Embryonic facial prominence (tissue), 1 donor: Measurements from ENCODE around the gene UCP2.
A peak's percentile ranks its signal among the peaks of the same experiment; 100 is the strongest.
"Not testable (repeated sequence)": the region's sequence is repeated elsewhere in the genome, so short reads cannot be mapped to it uniquely, and the experiment has no call there.

Source experiments
- DNase-seq: peaks from one replicate; pipeline ENCODE4 v3.0.0-alpha.2; 2016; ENCODE audit errors: extremely low spot score

The UCP2 gene

GRCh38 chr11:73995731-73996130 lies 13.1 kb upstream of the UCP2 start:
- DNase-seq: no peak

GRCh38 chr11:73995247-73995646 lies 12.6 kb upstream of the UCP2 start:
- no peak for DNase-seq

DNA sequence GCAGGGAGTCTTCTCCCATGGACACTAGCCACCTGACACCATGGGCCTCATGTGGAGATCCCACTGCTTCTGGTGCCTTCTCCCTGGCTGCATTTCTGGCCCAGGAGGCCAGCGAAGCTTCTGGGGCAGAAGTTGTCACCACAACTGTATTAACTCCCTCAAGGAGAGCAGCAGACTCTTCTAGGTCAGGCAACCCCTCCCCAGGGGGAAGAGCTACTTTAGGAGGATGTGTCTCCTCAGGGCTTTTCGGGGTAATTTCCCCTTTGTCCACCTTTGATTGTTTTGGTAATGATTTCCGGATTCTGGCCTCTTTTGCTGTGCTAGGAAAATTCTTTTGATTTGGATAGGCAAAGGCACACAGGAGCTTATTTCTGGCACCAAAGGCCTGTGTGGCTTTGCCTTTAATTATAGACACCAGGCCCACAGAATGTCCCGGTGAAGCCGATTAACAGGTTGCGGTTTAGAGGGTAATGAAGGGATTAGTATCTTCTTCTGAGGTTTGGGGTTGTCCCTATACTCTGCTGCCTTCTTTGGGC lies 8.9 kb upstream of the UCP2 start:
- no peak for DNase-seq

DNA sequence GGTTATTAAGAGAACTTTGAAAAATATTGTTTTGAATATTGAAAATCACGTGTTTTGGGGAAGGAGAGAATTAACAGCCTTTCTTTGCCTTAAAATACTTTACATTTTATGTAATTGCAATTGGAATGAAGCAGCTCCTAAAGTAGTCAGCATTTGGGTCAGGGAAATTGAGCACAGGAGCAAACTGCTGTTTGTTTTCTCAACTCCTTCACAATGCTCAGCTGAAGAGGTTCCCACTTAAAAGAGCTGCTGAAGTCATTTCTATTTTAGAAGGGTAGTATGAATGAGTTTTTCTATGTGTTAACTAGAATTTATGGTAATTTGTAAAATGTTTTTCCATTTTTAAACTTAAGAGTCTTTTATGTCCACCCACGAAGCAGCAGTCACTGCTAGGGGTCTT lies 8.1 kb upstream of the UCP2 start:
- DNase-seq: no peak

DNA sequence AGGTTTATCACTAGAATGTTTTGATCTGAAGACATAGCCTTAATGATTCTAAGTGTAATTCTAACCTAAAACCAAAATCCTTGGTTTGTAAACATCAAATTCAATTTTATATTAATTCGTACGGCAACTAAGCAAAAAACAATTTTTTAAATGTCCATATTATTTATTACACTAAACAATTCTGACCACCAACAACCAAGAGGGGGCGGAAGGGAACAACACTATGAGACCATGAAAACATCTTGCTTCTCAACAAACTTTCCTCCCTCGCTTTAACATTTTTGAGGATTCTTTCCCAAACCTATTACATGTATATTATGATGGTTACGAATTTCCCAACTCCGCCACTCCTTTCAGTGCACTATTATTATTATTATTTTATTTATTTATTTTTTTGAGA lies 6.5 kb upstream of the UCP2 start:
- no peak for DNase-seq

DNA sequence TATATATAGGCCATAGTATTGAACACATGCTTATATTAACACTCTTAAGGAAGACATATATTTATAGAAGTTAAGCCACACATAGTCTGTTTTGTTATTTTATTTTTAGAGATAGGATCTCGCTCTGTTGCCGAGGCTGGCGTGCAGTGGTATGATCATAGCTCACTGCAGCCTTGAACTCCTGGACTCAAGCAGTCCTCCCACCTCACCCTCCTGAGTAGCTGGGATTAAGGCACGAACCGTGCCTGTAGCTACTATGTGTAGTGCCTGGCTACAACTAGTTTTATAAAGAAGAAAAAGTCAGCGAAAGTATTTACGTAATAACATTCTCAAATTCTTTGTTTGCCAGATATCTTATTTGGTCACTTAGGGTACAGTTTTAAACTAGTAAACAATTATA lies 5.6 kb upstream of the UCP2 start:
- DNase-seq: no peak

GRCh38 chr11:73985661-73986060 lies 3.0 kb upstream of the UCP2 start:
- not testable (repeated sequence) for DNase-seq

- no peak for DNase-seq
Observed at GRCh38 chr11:73983741-73984538, 1.3 kb upstream of the UCP2 start.

DNA sequence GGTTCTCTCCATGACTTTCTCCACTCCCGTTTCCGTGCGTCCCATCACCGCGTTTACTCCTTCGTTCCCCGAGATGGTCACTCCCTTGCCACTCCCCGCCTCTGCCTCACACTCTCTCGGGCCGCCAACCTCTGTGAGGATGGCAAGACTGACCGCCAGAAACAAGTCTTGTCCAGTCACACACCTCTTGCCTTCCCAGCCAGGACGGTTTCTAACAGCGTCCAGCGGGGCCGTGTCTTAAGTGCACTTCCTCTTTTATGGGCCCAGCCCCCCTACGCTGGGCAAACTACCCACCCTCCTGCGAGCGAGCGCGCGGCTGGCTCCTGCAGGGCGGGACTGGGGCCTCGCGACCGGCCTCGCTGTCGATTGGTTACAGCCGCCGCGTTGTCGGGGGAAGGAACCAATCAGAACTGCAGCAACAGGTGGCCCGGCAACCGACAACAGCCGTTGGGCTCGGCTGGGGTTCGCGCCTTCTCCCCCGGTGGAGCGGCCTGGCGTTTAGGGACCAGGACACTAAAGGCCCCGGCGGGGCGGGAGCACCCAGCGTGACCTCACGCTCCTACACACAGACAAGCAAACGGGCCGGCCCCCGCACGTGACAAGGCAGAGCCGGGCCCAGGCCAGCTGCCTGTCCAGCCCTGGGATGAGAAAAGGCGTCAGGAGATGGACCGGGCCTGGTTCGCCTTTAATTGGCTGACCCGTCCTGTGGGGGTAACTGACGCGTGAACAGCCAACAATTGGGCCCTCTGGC lies 522 bp upstream of the UCP2 start:
- DNase-seq: peak; percentile 48

- no peak for DNase-seq
Observed at GRCh38 chr11:73981051-73981805, 1.4 kb downstream of the UCP2 start.

- no peak for DNase-seq
Observed at GRCh38 chr11:73980001-73980961, 2.4 kb downstream of the UCP2 start.

- no peak for DNase-seq
Observed at GRCh38 chr11:73978576-73979086, 4.0 kb downstream of the UCP2 start.

- DNase-seq: no peak
Observed at GRCh38 chr11:73977856-73978519, 4.7 kb downstream of the UCP2 start.

GRCh38 chr11:73976451-73977151 lies 6.0 kb downstream of the UCP2 start:
- no peak for DNase-seq

DNA sequence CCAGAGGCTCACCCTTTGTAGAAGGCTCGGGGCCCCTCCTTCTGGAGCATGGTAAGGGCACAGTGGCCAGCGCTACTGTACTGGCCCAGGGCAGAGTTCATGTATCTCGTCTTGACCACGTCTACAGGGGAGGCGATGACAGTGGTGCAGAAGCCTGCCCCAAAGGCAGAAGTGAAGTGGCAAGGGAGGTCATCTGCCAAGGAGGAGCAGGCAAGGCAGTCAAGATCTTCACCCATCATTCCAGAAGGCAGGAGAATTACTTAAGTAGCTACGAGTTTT lies 7.2 kb downstream of the UCP2 start:
- no peak for DNase-seq

DNA sequence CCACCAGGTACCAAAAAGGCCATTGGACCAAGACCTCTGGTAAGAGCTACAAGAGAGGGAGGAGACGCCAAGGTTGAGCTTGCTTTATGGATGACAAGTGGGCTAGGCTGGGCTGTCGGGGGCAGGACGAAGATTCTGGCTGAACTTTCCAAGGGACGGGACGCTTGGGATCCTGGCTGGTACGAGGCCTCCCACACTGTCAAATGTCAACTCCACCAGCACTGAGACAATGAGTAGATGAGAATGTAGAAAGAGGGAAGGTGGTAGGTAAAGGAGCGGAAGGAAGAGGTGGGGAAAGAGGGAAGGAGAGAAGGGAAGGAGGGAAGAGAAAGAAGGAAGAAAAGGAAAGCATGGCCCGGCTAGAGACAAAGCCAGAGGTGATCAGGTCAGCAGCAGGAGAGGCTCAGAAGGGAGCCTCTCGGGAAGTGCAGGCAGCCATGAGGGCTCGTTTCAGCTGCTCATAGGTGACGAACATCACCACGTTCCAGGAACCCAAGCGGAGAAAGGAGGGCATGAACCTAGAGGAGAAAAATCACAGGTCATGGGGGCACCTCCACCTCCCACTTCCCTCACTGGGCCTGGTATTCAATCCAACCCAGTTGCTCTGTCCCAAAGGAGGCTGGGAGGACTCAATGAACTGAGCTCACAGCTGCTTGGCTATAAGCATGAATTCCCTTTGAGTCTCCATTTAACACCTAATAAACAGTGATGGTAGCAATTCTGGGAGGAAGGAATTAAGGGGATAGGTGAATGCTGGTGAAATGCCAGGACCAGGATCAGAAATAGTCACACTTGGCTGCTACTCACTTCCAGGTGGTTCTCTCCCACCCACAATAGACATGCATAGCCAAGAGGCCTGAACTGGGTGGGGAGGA lies 7.8 kb downstream of the UCP2 start:
- no peak for DNase-seq

GRCh38 chr11:73972620-73973449 lies 9.8 kb downstream of the UCP2 start:
- no peak for DNase-seq

DNA sequence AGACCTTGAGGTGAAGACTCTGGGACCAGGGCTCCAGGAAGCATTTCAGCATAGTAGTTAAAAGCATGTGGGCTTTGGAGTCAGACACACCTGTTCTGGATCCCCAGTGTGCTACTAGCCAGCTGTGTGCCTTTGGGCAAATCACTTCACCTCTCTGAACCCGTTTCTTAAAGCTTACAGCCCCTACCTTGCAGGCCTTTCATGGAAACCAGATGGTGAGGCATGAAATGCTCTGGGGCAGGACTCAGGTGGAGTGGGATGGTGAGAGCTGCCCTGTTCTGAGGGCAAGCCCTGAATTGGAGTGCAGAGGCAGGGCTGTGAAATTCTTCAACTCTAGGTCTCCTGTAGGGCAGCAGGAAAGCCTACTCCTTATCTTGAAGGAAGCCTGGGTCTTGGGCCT lies 10.5 kb downstream of the UCP2 start:
- no peak for DNase-seq
